Right hindlimb (tissue), 1 donor: ENCODE measurements around the gene NRXN3.

Source experiments
- DNase-seq: peaks from one replicate; pipeline ENCODE4 v3.0.0-alpha.2; 2018

The NRXN3 gene

GRCh38 chr14:79627058-79627457 lies 1456.9 kb downstream of the NRXN3 start:
- no peak for DNase-seq

- DNase-seq = no peak
These were observed 1459.5 kb downstream of the NRXN3 start for GRCh38 chr14:79629411-79630287.

GRCh38 chr14:79630288-79630960 lies 1460.3 kb downstream of the NRXN3 start:
- DNase-seq = no peak

- no peak for DNase-seq
These were observed 1461.1 kb downstream of the NRXN3 start for GRCh38 chr14:79631276-79631675.

GRCh38 chr14:79638672-79639266 lies 1468.6 kb downstream of the NRXN3 start:
- DNase-seq = no peak

- DNase-seq = no peak
These were observed 1469.4 kb downstream of the NRXN3 start for GRCh38 chr14:79639613-79640012.

GRCh38 chr14:79641371-79641770 lies 1471.2 kb downstream of the NRXN3 start:
- no peak for DNase-seq

- DNase-seq = no peak
These were observed 1473.0 kb downstream of the NRXN3 start for GRCh38 chr14:79643132-79643531.

GRCh38 chr14:79645753-79646362 lies 1475.7 kb downstream of the NRXN3 start:
- DNase-seq = no peak

GRCh38 chr14:79649856-79650255 lies 1479.7 kb downstream of the NRXN3 start:
- no peak for DNase-seq

- no peak for DNase-seq
These were observed 1482.5 kb downstream of the NRXN3 start for GRCh38 chr14:79652513-79653307.

- DNase-seq = no peak
These were observed 1485.9 kb downstream of the NRXN3 start for GRCh38 chr14:79656056-79656455.

GRCh38 chr14:79656496-79656895 lies 1486.3 kb downstream of the NRXN3 start:
- no peak for DNase-seq

- no peak for DNase-seq
These were observed 1488.0 kb downstream of the NRXN3 start for GRCh38 chr14:79658221-79658620.

GRCh38 chr14:79658769-79659168 lies 1488.6 kb downstream of the NRXN3 start:
- no peak for DNase-seq

GRCh38 chr14:79660053-79660939 lies 1490.1 kb downstream of the NRXN3 start:
- DNase-seq = no peak

- DNase-seq = no peak
These were observed 1491.6 kb downstream of the NRXN3 start for GRCh38 chr14:79661752-79662151.

GRCh38 chr14:79663453-79663852 lies 1493.3 kb downstream of the NRXN3 start:
- no peak for DNase-seq

- DNase-seq = no peak
These were observed 1495.4 kb downstream of the NRXN3 start for GRCh38 chr14:79665556-79665955.

GRCh38 chr14:79668951-79669350 lies 1498.8 kb downstream of the NRXN3 start:
- DNase-seq = no peak

GRCh38 chr14:79670811-79671210 lies 1500.6 kb downstream of the NRXN3 start:
- DNase-seq = no peak
